GM10266 (cell line): Measurements from ENCODE around the gene FAM3A.
"Not testable (repeated sequence)": the region's sequence is repeated elsewhere in the genome, so short reads cannot be mapped to it uniquely, and the experiment has no call there.

Experiments used
- DNase-seq: peaks from one replicate; pipeline ENCODE4 v3.0.0; 2012; ENCODE audit errors: extremely low spot score
- CTCF ChIP-seq: IDR thresholded peaks from 2 replicates; pipeline ENCODE4 v1.5.1; 2012; ENCODE audit warnings: mild to moderate bottlenecking, low read depth; ENCODE audit not compliant: control insufficient read depth, insufficient read depth; ENCODE audit errors: missing control alignments

FAM3A gene

GRCh38 chrX:154515966-154516655, at the start of gene FAM3A:
TSS of gene FAM3A (minus strand) at chrX:154516232. CDS start at chrX:154515772, 460 bp downstream.
- DNase-seq, result peak; percentile 92
- TF ChIP-seq CTCF, result no peak

GRCh38 chrX:154562295-154562694, 46.3 kb upstream of the FAM3A start:
- DNase-seq, result not testable (repeated sequence)

GRCh38 chrX:154560326-154560725, 44.3 kb upstream of the FAM3A start:
- not testable (repeated sequence) for DNase-seq

- DNase-seq, result not testable (repeated sequence)
Measured at GRCh38 chrX:154558896-154559295, 42.9 kb upstream of the FAM3A start.

GRCh38 chrX:154558060-154558690, 42.1 kb upstream of the FAM3A start:
- not testable (repeated sequence) for DNase-seq

GRCh38 chrX:154552112-154552806, 36.2 kb upstream of the FAM3A start:
- not testable (repeated sequence) for DNase-seq

- no peak for DNase-seq
- TF ChIP-seq CTCF, result no peak
Measured at GRCh38 chrX:154549766-154550165, 33.7 kb upstream of the FAM3A start.

- DNase-seq, result no peak
- TF ChIP-seq CTCF, result no peak
Measured at GRCh38 chrX:154548028-154548316, 31.9 kb upstream of the FAM3A start.

- no peak for TF ChIP-seq CTCF
- peak; percentile 94 for DNase-seq
Measured at GRCh38 chrX:154547245-154548027, 31.4 kb upstream of the FAM3A start, which contains the start of gene IKBKG. TSS of gene IKBKG (plus strand) at chrX:154547620. CDS start at chrX:154552003, 4,383 bp downstream.
